Loucy (cell line): ENCODE results near the gene TNFRSF9.

Experiments used
- H2AFZ ChIP-seq: fragments of 200-600 bp; sonication (generic); 2 replicates; pipeline ENCODE4 v1.6.0; 2016; ENCODE audit warnings: antibody characterized with exemption, mild to moderate bottlenecking, low read length, moderate library complexity
- H3F3A ChIP-seq: fragments of 200-600 bp; 2 replicates; pipeline ENCODE4 v1.6.0; 2016; ENCODE audit warnings: antibody characterized with exemption, low read depth, mild to moderate bottlenecking
- H3K27me3 ChIP-seq: fragments of 200-600 bp; sonication (generic); 2 replicates; pipeline ENCODE4 v1.6.1; 2014; ENCODE audit warnings: low read length, mild to moderate bottlenecking; ENCODE audit not compliant: insufficient read depth, poor library complexity, severe bottlenecking
- H3K36me3 ChIP-seq: fragments of 200-600 bp; sonication (generic); 2 replicates; pipeline ENCODE4 v1.6.1; 2016; ENCODE audit warnings: low read length; ENCODE audit not compliant: insufficient read depth
- H3K4me1 ChIP-seq: fragments of 200-600 bp; sonication (generic); 2 replicates; pipeline ENCODE4 v1.5.1; 2014; ENCODE audit warnings: low read length, mild to moderate bottlenecking; ENCODE audit not compliant: insufficient read depth, poor library complexity, severe bottlenecking
- H3K4me2 ChIP-seq: fragments of 200-600 bp; sonication (generic); 2 replicates; pipeline ENCODE4 v1.6.0; 2014; ENCODE audit warnings: antibody characterized with exemption, low read length, low read depth, mild to moderate bottlenecking; ENCODE audit not compliant: poor library complexity, severe bottlenecking
- H3K4me3 ChIP-seq: fragments of 200-600 bp; sonication (generic); 2 replicates; pipeline ENCODE4 v1.5.1; 2014; ENCODE audit warnings: low read length, mild to moderate bottlenecking, mixed read lengths; ENCODE audit not compliant: poor library complexity, severe bottlenecking
- H3K79me2 ChIP-seq: fragments of 200-600 bp; sonication (generic); 2 replicates; pipeline ENCODE4 v1.6.1; 2014; ENCODE audit warnings: low read length; ENCODE audit not compliant: insufficient read depth
- H3K9ac ChIP-seq: fragments of 200-600 bp; sonication (generic); 2 replicates; pipeline ENCODE4 v1.6.0; 2014; ENCODE audit warnings: mild to moderate bottlenecking, low read depth, low read length, moderate library complexity; ENCODE audit not compliant: poor library complexity, severe bottlenecking
- H3K9me2 ChIP-seq: fragments of 200-600 bp; sonication (generic); replicated peaks from 2 replicates; pipeline ENCODE4 v1.6.1; 2016; ENCODE audit warnings: low read depth, low read length, mixed read lengths
- H3K9me3 ChIP-seq: fragments of 200-600 bp; sonication (generic); 2 replicates; pipeline ENCODE4 v1.6.1; 2014; ENCODE audit warnings: mild to moderate bottlenecking, antibody characterized with exemption, low read length, low read depth; ENCODE audit not compliant: insufficient read depth
- H4K20me1 ChIP-seq: fragments of 200-600 bp; sonication (generic); 2 replicates; pipeline ENCODE4 v1.6.0; 2014; ENCODE audit warnings: antibody characterized with exemption, low read length, mild to moderate bottlenecking; ENCODE audit not compliant: insufficient read depth, poor library complexity, severe bottlenecking
- CTCF ChIP-seq: fragments of 200-600 bp; sonication (generic); conservative IDR thresholded peaks from 2 replicates; pipeline ENCODE4 v1.5.1; 2014; ENCODE audit warnings: mild to moderate bottlenecking, antibody characterized with exemption, low read length
- EZH2phosphoT487 ChIP-seq: fragments of 200-600 bp; IDR thresholded peaks from 2 replicates; pipeline ENCODE4 v1.6.1; 2018; ENCODE audit warnings: antibody characterized with exemption, mild to moderate bottlenecking, moderate library complexity, borderline replicate concordance

Gene TNFRSF9

GRCh38 chr1:7898962-7899361 is 41.7 kb downstream of the TNFRSF9 start:
- Histone ChIP-seq H3F3A (no peaks in the 10 kb centered on the region), H3K9me2 (no peaks in the 10 kb centered on the region), H3K36me3 (no peaks in the 10 kb centered on the region), H3K9me3 (no peaks in the 10 kb centered on the region), H3K27me3 (no peaks in the 10 kb centered on the region), H3K4me2 (no peak overlapping the region), H3K4me1 (peaks cover 23% of the 10 kb centered on the region), H2AFZ (peak overlapping the region; percentile 59; the same call in 1 of the 2 replicates), H4K20me1 (no peaks in the 10 kb centered on the region), H3K9ac (no peak overlapping the region), H3K4me3 (no peak overlapping the region), H3K79me2 (no peaks in the 10 kb centered on the region)
- TF ChIP-seq EZH2phosphoT487 (no peak), CTCF (no peak)

- Histone ChIP-seq H3K36me3 (no peaks in the 10 kb centered on the region), H3K4me3 (no peak overlapping the region), H4K20me1 (no peaks in the 10 kb centered on the region), H3F3A (no peaks in the 10 kb centered on the region; the same call in 1 of the 2 replicates), H3K27me3 (no peaks in the 10 kb centered on the region), H3K9me2 (no peaks in the 10 kb centered on the region), H3K9me3 (no peaks in the 10 kb centered on the region), H3K4me1 (peaks cover 26% of the 10 kb centered on the region), H2AFZ (no peak overlapping the region), H3K9ac (no peak overlapping the region), H3K79me2 (no peaks in the 10 kb centered on the region), H3K4me2 (no peak overlapping the region)
- TF ChIP-seq CTCF (no peak), EZH2phosphoT487 (no peak)
Measured at GRCh38 chr1:7896994-7897393, 43.6 kb downstream of the TNFRSF9 start.

- no peak for TF ChIP-seq CTCF
- no peak for TF ChIP-seq EZH2phosphoT487
- H3K4me2 ChIP-seq, result no peak overlapping the region
- no peak overlapping the region for H3K9ac ChIP-seq
Measured at GRCh38 chr1:7893529-7894180, 47.0 kb downstream of the TNFRSF9 start.

More at GRCh38 chr1:7893529-7894180, 47.0 kb downstream of the TNFRSF9 start:
- no peak overlapping the region for H2AFZ ChIP-seq
- H3K27me3 ChIP-seq, result no peaks in the 10 kb centered on the region
- peaks cover 4% of the 10 kb centered on the region for H3K4me1 ChIP-seq
- H3K9me3 ChIP-seq, result no peaks in the 10 kb centered on the region
- no peaks in the 10 kb centered on the region for H3K36me3 ChIP-seq
- H3F3A ChIP-seq, result no peaks in the 10 kb centered on the region; the same call in 1 of the 2 replicates
- H3K9me2 ChIP-seq, result no peaks in the 10 kb centered on the region
- no peaks in the 10 kb centered on the region for H3K79me2 ChIP-seq
- H4K20me1 ChIP-seq, result no peaks in the 10 kb centered on the region
- no peak overlapping the region for H3K4me3 ChIP-seq
